ENCODE results near the gene NBDY.

NBDY gene

DNA sequence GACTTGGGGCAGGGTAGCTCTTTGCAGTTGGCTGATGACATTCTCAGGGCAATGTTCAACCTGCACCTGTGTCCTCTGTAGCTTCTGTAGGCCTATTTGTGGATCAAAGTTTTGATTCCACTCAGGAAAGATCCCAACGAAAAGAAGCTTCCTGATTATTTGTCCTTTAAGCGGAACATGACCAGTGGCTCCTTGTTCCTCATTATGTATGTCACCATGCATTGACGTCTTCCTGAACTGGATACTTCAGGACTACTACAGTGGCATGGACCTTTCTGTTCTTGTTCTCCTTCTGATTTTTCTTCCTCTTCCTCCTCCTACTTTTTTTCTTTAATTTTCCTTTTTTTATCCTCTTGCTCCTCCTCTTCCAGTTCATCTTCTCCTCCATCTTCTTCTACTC, 62.4 kb downstream of the NBDY start:
- TF ChIP-seq POLR2A (IDR thresholded peaks at IDR 0.05; ENCODE audit: low read depth, low read length) = no peak
- no peak for DNase-seq (ENCODE audit: insufficient read length, low spot score)
- FAIRE-seq = no peak

DNA sequence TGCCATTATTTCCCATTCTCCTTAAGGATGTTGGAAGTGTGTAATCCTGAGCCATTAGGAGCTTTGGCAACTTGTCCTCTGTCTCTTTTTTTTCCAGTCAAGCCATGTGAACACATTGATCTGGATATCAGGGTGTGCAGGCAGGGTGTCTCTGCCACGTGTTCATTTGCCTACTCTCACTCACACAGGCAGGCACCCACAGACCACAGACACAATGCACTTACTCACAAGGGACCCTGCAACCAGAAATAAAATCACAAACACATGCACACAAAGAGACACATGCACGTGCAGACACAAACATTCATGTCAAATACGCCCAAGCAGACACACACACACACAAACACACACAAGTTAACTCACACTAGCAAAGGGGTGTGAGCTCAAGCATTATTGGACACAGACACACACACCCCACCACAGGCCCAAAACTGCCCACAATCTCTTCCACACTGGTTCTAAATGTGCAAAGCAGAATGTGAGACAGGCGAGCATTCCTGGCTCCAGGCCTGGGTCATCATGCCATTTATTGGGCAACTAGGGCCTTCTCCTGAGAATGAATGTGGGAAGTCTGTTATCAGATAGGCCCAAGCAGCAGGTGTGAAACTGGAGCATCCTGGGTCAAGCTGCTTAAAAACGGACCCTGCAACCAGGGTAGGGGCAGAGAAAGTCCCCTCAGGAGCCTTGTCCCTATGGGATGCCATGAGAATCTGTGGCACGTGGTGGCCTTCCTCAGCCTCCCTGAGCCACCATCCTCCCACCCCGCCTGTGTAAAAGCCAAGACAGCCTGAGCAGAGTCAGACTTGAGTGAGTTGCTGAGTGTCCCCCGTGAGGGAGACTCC, 63.4 kb downstream of the NBDY start:
- FAIRE-seq = no peak
- no peak for TF ChIP-seq POLR2A (IDR thresholded peaks at IDR 0.05; ENCODE audit: low read depth, low read length)
- DNase-seq (ENCODE audit: insufficient read length, low spot score) = no peak

DNA sequence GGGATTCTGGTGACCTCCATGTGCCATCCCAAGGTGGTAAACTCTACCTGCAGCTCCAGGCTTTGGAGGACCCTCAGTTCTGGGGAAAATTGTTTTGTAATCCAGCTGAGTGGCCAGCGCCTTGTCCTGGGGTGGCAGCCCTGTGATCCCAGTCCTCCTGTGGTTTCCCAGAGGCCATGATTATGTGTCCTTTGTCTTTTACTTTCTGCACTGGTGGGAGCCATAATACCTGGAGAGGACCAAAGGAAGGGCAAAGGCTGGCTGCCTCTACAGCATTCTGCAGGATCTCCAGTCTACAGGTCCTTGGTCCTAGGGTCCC, 64.0 kb downstream of the NBDY start:
- no peak for FAIRE-seq
- DNase-seq (ENCODE audit: insufficient read length, low spot score) = no peak
- no peak for TF ChIP-seq POLR2A (IDR thresholded peaks at IDR 0.05; ENCODE audit: low read depth, low read length)

DNA sequence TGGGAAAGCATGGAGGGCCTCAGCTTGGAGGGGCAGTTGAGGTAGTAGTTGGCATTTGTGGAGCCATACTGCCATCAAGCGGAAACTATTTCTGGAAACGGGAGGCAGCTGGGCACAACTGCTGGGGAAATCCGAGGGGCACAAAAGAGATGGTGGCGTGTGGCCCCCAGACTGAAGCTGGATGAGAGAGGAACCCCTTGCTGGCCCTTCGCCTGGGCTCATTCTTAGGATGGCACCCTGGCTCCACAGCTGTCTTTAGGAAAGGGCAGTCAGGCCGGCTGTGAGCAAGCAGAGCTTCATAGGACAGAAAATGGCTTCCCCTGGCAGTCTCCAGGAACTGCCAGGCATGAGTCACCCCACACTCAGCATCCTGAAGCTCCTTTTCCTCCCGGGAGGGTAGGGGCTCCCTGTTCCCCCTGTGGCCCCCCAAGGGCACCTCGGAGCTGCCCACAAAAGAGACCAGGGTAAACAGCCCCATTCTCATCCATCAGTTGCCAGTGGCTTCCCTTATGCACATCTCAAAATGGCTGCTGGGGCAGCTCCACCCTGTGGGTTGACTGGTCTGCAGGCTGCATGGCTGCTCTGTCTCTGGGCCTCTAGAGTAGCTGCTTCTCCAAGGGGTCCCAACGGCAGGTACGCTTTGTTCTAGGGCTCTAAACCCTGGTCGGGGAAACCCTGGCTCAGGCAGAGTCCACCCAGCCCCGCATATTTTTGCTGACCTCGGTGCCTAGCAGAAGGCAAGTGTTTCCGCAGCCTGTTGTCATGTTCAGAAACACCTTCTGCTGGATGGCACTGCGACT, 64.7 kb downstream of the NBDY start:
- TF ChIP-seq POLR2A (IDR thresholded peaks at IDR 0.05; ENCODE audit: low read depth, low read length) = no peak
- DNase-seq (ENCODE audit: insufficient read length, low spot score) = no peak
- no peak for FAIRE-seq

DNA sequence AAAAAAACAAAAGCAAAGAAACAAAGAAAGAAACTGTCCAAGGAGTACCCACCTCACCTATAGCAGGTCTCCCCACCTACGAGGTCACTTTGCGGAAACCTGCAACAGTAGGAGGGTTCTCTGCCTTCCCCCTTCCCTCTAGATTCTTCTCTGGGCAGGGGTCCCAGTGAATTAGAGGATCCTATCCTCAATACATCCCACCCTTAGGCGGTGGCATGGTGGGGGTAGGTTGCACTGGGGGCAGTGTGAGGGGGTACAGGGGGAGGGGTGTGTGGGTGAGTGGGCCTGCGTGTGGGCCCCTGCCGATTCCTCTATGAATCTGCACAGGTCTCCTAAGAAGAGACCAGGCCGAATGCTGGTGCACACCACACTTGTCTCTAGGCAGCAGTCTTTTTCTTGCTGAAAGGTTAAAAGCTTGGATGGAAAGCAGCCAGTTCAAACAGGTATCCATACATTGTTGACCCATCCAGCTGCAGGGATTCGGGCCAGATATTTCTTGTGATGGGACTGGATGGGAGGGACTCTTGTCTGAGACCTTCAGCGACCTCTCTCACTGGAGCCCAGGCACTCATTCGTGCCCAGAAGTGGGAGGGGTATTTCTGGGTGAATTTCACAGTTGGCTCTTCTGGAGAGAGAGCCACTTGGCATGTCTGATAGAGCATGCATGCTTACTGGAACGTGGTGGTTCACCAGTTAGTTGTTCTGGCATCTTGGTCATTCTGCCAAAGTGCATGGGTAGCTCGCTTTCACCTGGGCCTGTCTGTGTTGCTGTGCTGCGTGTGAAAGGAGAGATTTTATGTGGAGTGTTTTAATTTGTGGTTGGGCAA, 65.6 kb downstream of the NBDY start:
- TF ChIP-seq POLR2A (IDR thresholded peaks at IDR 0.05; ENCODE audit: low read depth, low read length) = no peak
- DNase-seq (ENCODE audit: insufficient read length, low spot score) (no peak), FAIRE-seq (no peak)

DNA sequence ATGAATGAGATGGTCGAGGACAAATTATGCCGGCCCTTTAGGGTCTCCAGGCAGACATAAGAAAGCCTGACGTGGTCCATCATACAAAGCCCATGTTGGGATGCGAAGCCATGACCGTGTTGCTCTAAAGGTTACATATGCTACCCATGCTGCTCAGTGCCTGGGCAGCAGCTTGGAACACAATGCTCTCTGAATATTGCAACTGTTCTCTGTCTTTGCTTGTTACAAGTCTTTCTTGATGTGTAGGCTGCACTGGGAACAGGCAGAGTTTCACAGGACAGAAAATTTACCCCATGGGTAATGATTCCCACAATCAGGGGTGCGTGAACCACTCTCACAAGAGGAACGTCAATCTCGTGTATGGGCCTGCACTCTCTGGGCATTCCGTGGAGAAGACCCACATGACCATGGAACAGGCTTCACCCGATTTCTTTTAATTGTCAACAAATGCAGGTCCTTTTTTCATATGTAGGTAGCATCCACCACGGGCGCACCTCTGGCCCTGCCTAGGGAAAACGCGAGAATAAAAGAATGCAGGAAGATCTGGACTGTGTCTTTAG, 66.3 kb downstream of the NBDY start:
- TF ChIP-seq POLR2A (IDR thresholded peaks at IDR 0.05; ENCODE audit: low read depth, low read length) = no peak
- FAIRE-seq (no peak), DNase-seq (ENCODE audit: insufficient read length, low spot score) (no peak)

DNA sequence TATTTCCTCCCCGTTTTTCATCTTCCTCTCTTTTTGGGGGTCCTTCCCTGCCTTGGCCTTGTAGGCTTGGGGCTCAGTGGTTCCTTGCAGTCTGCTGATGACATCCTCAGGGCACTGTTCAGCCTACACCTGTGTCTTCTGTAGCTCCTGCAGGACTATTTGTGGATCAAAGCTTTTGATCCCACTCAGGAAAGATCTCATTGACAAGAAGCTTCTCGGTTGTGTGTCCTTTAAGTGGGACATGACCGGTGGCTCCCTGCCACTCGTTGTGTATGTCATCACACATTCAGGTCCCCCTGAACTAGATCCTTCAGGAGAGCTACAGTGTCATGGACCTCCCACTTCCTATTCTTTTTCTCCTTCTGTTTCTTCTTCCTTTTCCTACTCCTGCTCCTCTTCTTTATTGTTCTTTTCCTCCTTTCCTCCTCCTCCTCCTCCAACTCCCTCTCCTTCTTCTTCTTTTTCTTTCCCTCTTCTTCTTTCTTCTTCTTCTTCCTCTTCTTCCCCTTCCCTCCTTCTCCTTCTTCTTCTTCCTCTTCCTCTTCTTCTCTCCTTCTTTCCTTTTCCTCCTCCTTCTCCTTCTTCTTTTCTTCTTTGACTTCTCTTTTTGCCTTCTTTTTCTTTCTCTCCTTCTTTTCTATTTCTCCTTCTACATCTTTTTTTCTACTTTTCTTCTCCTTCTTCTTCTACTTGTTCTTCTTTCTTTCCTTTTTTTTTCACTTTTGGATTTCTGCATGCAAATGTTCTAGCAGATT, 67.8 kb downstream of the NBDY start:
- DNase-seq (ENCODE audit: insufficient read length, low spot score) (no peak), FAIRE-seq (no peak)
- no peak for TF ChIP-seq POLR2A (IDR thresholded peaks at IDR 0.05; ENCODE audit: low read depth, low read length)

DNA sequence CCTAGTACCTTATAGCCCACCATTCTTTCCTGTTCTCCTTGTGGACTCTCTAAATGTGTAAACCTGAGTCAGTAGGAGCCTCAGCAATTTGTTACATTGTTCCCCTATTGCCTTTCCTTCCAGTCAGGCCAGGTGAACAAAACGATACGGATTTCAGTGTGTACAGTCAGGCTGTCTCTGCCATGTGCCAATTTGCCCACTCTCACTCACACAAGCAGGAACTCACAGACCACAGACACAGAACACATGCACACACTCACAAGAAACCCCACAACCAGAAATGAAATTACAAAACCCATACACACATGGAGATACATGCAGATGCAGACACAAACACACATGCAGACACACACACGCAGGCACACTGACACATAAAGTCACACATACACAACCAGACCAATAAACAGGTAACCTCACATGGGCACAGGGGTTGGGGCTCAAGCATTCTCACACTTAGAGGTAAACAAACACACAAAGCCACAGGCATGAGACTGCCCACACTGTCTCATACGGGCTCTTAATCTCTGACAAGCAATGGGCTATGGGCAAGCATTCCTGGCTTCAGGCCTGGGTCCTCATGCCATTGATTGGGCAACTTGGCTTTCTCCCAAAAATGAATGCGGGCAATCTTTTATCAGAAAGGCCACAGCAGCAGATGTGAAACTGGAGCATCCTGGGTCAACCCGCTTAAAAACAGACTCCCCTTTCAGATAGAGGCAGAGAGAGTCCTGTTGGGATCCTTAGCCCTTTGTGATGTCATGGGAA, 68.7 kb downstream of the NBDY start:
- TF ChIP-seq POLR2A (IDR thresholded peaks at IDR 0.05; ENCODE audit: low read depth, low read length) = no peak

DNA sequence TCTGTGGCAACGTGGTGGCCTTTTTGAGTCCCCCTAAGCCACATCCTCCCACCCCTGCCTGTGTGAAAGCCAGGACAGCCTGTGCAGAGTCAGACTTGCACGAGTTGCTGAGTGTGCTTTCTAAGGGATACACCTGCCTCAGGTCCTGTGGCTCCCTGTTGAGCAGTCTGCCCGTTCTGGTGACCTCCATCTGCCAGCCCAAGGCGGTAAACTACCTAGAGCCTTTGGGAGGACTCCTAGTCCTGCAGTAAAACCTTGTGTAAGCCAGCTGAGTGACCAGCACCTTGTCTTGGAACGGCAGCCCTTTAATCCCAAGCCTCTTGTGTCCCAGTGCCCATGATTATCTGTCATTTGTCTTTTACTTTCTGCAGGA, 69.3 kb downstream of the NBDY start:
- DNase-seq (ENCODE audit: insufficient read length, low spot score) (no peak), FAIRE-seq (no peak)
- TF ChIP-seq POLR2A (IDR thresholded peaks at IDR 0.05; ENCODE audit: low read depth, low read length) = no peak

More for the DNA sequence above, 68.7 kb downstream of the NBDY start:
- FAIRE-seq = no peak
- no peak for DNase-seq (ENCODE audit: insufficient read length, low spot score)

DNA sequence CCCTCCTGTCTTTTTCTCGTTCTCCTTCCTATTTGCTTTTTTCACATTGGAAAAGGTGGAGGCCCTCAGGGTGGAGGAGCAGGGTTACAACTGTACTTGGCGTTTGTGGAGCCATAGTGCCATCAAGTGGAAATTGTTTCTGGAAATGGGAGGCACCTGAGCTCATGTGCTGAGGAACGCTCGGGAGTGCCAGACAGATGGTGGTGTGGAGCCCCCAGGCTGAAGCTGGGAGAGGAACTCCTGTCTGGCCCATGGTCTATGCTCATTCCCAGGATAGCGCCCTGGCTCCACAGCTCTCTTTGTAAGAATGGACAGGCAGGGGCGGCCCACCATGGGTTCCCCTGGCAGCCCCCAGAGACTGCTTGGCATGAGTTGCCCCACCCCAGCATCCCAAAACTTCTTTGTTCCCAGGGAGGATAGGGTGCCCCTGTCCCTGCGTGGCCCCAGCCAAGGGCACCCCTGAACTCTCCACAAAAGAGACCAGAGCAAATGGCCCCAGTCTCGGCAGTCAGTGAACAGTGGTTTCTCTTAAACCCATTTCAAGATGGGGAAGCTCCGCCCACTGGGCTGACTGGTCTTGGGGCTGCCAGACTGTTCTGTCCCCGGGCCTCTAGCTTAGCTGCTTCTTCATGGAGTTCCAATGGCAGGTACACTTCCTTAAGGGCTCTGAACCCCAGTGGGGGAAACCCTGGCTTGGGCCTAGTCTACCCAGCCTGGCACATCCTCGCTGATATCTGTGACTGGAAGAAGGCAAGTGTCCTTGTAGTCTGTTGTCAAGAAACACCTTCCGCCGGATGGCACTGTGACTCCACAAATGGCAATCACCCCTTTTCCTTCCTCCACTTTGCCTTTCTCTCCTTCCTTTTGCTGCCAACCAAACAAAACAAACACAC, 70.1 kb downstream of the NBDY start:
- FAIRE-seq (no peak), DNase-seq (ENCODE audit: insufficient read length, low spot score) (no peak)
- no peak for TF ChIP-seq POLR2A (IDR thresholded peaks at IDR 0.05; ENCODE audit: low read depth, low read length)

DNA sequence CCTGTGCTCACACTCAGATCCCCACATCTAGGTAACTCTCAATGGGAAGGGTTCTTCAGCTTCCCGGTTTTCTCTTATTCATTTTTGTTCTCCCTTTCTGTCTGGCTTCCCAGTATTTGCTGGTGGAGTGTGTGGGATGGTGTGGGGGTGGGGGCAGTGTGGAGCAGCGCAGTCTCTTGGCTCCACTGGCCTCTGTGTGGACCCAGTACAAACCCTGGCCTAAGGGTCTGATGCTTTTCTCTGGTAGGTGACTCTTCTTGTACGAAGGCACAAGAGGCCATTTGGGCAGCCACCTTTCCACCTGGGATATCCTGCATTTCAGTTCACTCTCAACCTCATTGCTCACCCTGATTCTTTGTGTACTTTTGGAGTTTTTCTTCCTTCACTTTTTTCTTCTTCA, 71.3 kb downstream of the NBDY start:
- no peak for TF ChIP-seq POLR2A (IDR thresholded peaks at IDR 0.05; ENCODE audit: low read depth, low read length)
- DNase-seq (ENCODE audit: insufficient read length, low spot score) (no peak), FAIRE-seq (no peak)

DNA sequence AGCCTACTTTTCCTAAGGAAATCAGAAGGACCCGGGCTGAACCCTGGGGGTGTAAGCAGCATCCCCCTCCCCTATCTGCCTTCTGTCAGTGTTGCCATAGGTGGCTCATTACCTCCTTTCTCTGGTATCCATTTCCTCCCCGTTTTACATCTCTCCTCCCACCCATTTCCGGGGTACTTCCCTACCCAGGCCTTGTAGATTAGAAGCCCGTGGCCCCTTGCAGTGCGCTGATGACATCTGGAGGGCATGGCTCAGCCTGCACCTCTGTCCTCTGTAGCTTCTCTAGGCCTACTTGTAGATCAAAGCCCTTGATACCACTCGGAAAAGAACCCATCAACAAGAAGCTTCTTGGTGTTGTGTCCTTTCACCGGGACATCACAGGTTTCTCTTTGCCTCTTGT, 71.8 kb downstream of the NBDY start:
- TF ChIP-seq POLR2A (IDR thresholded peaks at IDR 0.05; ENCODE audit: low read depth, low read length) = no peak
- FAIRE-seq (no peak), DNase-seq (ENCODE audit: insufficient read length, low spot score) (no peak)

Measured in H54 (cell line).